HCT116 (cell line): ENCODE measurements around the gene NFIA. TPM values are rescaled to one million over a fixed set of nuclear protein-coding genes. Genes with fewer than 3 reads are reported as not detected.

Source experiments
- ATAC-seq: fragments of 200-7000 bp; cut with Tn5 transposase; 2 replicates; pipeline ENCODE4 v1.9.1; 2020; ENCODE audit warnings: mild to moderate bottlenecking, moderate library complexity
- BruUV-seq: library from RNA; stranded (reverse); fragments of 400-500 nt; replicated peaks from 2 replicates; lab custom pipeline; 2021; lab: Mats Ljungman, UMichigan
- CTCF ChIA-PET: fragments of 300-600 bp; sonication (Branson Sonifier 250); formaldehyde crosslinking; loops from one replicate; lab custom pipeline; 2021; ENCODE audit warnings: antibody characterized with exemption; lab: Charles Lee
- POLR2A ChIA-PET: fragments of 300-600, 350-600 bp; sonication (Branson Sonifier 250); formaldehyde crosslinking; loops from one replicate; lab custom pipeline; 2021; ENCODE audit warnings: antibody characterized with exemption; lab: Charles Lee
- RAD21 ChIA-PET, 2 experiments: fragments of 300-600 bp; sonication (Branson Sonifier 250); formaldehyde crosslinking; loops; one replicate each; lab custom pipeline; 2023; ENCODE audit warnings: low total read pairs in 2 of 2; ENCODE audit not compliant: uncharacterized antibody in 2 of 2, unreplicated experiment in 2 of 2, low non-redundant PET in 1 of 2; lab: Charles Lee
- DNase-seq: peaks from one replicate; pipeline ENCODE4 v3.0.0-alpha.2; 2010; ENCODE audit warnings: low read depth, low spot score
- H2AFZ ChIP-seq: fragments of 200-600 bp; shearing (Covaris generic), sonication (generic); 2 replicates; pipeline ENCODE4 v1.6.1; 2017; ENCODE audit warnings: low read depth, mixed run types, mixed read lengths, antibody characterized with exemption, low read length; ENCODE audit not compliant: poor library complexity, severe bottlenecking
- H3K27ac ChIP-seq: 2 replicates; pipeline ENCODE4 v1.5.1; 2012; ENCODE audit warnings: low read depth, low read length
- H3K27me3 ChIP-seq: fragments of 200-600 bp; sonication (generic); 2 replicates; pipeline ENCODE4 v1.6.1; 2016; ENCODE audit warnings: mixed run types, low read length, mixed read lengths; ENCODE audit not compliant: insufficient read depth
- H3K36me3 ChIP-seq, 2 experiments: fragments of 200-500 bp in 1 of 2; fragments of 200-600 bp in 1 of 2; sonication (Bioruptor generic) in 1 of 2; sonication (generic) in 1 of 2; 2 replicates each; pipeline versions ENCODE4 v1.5.1 to v1.6.1; 2014 to 2016; ENCODE audit warnings: low read length in 2 of 2, inconsistent platforms in 1 of 2, mixed read lengths in 1 of 2, mixed run types in 1 of 2; ENCODE audit not compliant: insufficient read depth in 2 of 2, control insufficient read depth in 1 of 2
- H3K4me1 ChIP-seq, 2 experiments: fragments of 200-600 bp in 1 of 2; sonication (generic) in 1 of 2; 2 replicates each; pipeline versions ENCODE4 v1.5.1 to v1.6.1; 2012 to 2017; ENCODE audit warnings: low read length in 2 of 2, inconsistent platforms in 1 of 2, mild to moderate bottlenecking in 1 of 2, mixed read lengths in 1 of 2, mixed run types in 1 of 2, moderate library complexity in 1 of 2; ENCODE audit not compliant: insufficient read depth in 2 of 2, control insufficient read depth in 1 of 2
- H3K4me2 ChIP-seq: fragments of 200-600 bp; sonication (generic); 2 replicates; pipeline ENCODE4 v1.6.1; 2017; ENCODE audit warnings: mixed run types, low read length, mixed read lengths
- H3K4me3 ChIP-seq, 2 experiments: fragments of 200-600 bp in 1 of 2; sonication (generic) in 1 of 2; replicated peaks in 1 of 2; 2 replicates each; pipeline ENCODE4 v1.5.1; 2011 to 2016; ENCODE audit warnings: low read length in 2 of 2, control low read depth in 1 of 2, low read depth in 1 of 2, mild to moderate bottlenecking in 1 of 2, mixed read lengths in 1 of 2, mixed run types in 1 of 2
- H3K79me2 ChIP-seq: fragments of 200-600 bp; sonication (generic); 2 replicates; pipeline ENCODE4 v1.6.1; 2017; ENCODE audit warnings: mild to moderate bottlenecking, mixed run types, low read length, moderate library complexity, mixed read lengths; ENCODE audit not compliant: insufficient read depth
- H3K9ac ChIP-seq: fragments of 200-600 bp; sonication (generic); 2 replicates; pipeline ENCODE4 v1.6.1; 2016; ENCODE audit warnings: low read length, mixed read lengths
- H3K9me2 ChIP-seq: fragments of 200-600 bp; sonication (generic), shearing (Covaris generic); 2 replicates; pipeline ENCODE4 v1.6.1; 2017; ENCODE audit warnings: mixed run types, mild to moderate bottlenecking, moderate library complexity; ENCODE audit not compliant: insufficient read depth
- H3K9me3 ChIP-seq, 2 experiments: fragments of 200-500 bp in 1 of 2; fragments of 200-600 bp in 1 of 2; sonication (Bioruptor generic) in 1 of 2; sonication (generic) in 1 of 2; 2 replicates each; pipeline ENCODE4 v1.6.1; 2014 to 2017; ENCODE audit warnings: low read length in 2 of 2, mixed read lengths in 2 of 2, inconsistent platforms in 1 of 2, low read depth in 1 of 2, mild to moderate bottlenecking in 1 of 2, mixed run types in 1 of 2, moderate library complexity in 1 of 2; ENCODE audit not compliant: control insufficient read depth in 1 of 2, insufficient read depth in 1 of 2
- H4K20me1 ChIP-seq: fragments of 200-600 bp; sonication (generic), shearing (Covaris generic); 2 replicates; pipeline ENCODE4 v1.6.1; 2017; ENCODE audit warnings: mixed run types, mild to moderate bottlenecking, moderate library complexity; ENCODE audit not compliant: insufficient read depth
- CBX3 ChIP-seq: IDR thresholded peaks from 2 replicates; pipeline ENCODE4 v1.6.1; 2012; ENCODE audit warnings: low read depth
- ELF1 ChIP-seq: IDR thresholded peaks from 2 replicates; pipeline ENCODE4 v1.6.1; 2012; ENCODE audit warnings: low read depth, borderline replicate concordance
- EZH2 ChIP-seq: fragments of 200-600 bp; sonication (generic); IDR thresholded peaks from 2 replicates; pipeline ENCODE4 v1.6.1; 2017; ENCODE audit warnings: antibody characterized with exemption, mixed run types
- POLR2AphosphoS5 ChIP-seq: IDR thresholded peaks from 2 replicates; pipeline ENCODE4 v1.6.1; 2011; ENCODE audit warnings: mild to moderate bottlenecking, low read depth, low read length, moderate library complexity
- RAD21 ChIP-seq: IDR thresholded peaks from 2 replicates; pipeline ENCODE4 v1.6.1; 2012; ENCODE audit warnings: low read depth, mild to moderate bottlenecking
- SP1 ChIP-seq: IDR thresholded peaks from 2 replicates; pipeline ENCODE4 v1.6.1; 2012; ENCODE audit warnings: low read depth
- YY1 ChIP-seq: IDR thresholded peaks from 2 replicates; pipeline ENCODE4 v1.6.1; 2011; ENCODE audit warnings: low read length, low read depth, moderate library complexity, mild to moderate bottlenecking; ENCODE audit not compliant: insufficient replicate concordance; ENCODE audit errors: extremely low read depth
- ZBTB33 ChIP-seq: IDR thresholded peaks from 2 replicates; pipeline ENCODE4 v1.6.1; 2011; ENCODE audit warnings: mild to moderate bottlenecking, low read length, moderate library complexity; ENCODE audit not compliant: insufficient replicate concordance; ENCODE audit errors: extremely low read depth
- ZFX ChIP-seq: fragments of 450-650 bp; IDR thresholded peaks from 2 replicates; pipeline ENCODE4 v1.6.1; 2017
- intact Hi-C: fragments of 100-400 bp; cut with micrococcal nuclease; formaldehyde crosslinking; loops from 2 replicates; pipeline ENCODE4 v1.10.0; 2022
- total RNA-seq: library from RNA; stranded (reverse); gene quantifications from one replicate; pipeline ENCODE4 v1.2.1, GENCODE V29; 2021; ENCODE audit not compliant: unreplicated experiment
- TF ChIP-seq, protein P1 (sequence below): IDR thresholded peaks from 2 replicates; pipeline ENCODE4 v1.6.1; 2012

The NFIA gene
- total RNA-seq, 1 experiment from 2014 or later, result 17.2 TPM

DNA sequence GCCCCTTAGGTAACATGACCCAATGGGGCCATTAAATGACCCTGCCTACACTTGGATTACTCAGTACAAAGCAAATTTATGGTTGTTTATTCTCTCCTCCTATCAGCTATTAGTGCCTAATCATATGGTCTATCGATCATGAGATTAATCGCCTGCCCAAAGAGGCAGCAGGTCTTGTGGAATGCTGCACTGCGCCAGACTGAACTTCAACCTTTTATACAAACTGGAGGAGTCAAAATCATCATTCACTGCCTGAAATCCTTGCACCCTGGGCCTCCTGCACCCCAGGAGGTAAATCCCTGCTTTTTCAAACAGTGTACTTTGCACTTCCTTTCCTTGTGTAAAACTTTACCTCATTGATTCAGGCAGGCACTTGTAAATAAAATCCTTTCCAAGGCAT lies 69.7 kb downstream of the NFIA start:
- no peak overlapping the region for H2AFZ ChIP-seq
- H3K4me1 ChIP-seq, result no peaks in the 10 kb centered on the region
- ATAC-seq (no peak), DNase-seq (no peak)
- no peak for TF ChIP-seq CBX3
- TF ChIP-seq, protein P1, sequence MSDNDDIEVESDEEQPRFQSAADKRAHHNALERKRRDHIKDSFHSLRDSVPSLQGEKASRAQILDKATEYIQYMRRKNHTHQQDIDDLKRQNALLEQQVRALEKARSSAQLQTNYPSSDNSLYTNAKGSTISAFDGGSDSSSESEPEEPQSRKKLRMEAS, result no peak
- TF ChIP-seq POLR2AphosphoS5, result no peak
- no peak for TF ChIP-seq EZH2
- TF ChIP-seq SP1, result no peak
- no peak for TF ChIP-seq ELF1
- no peak for TF ChIP-seq ZFX
- TF ChIP-seq ZBTB33, result no peak
- TF ChIP-seq RAD21, result no peak
- no peak for TF ChIP-seq YY1
- H3K27ac ChIP-seq, result no peak overlapping the region
- intact Hi-C loops, result no loop called here
- POLR2A ChIA-PET, result no interaction called here
- H3K27me3 ChIP-seq, result no peaks in the 10 kb centered on the region
- no peak overlapping the region for H3K4me2 ChIP-seq
- CTCF ChIA-PET, result no interaction called here
- no peaks in the 10 kb centered on the region for H3K9me3 ChIP-seq
- BruUV-seq, result no TSS peak
- no peaks in the 10 kb centered on the region for H3K36me3 ChIP-seq
- no peaks in the 10 kb centered on the region for H4K20me1 ChIP-seq
- RAD21 ChIA-PET, result no interaction called here
- no peaks in the 10 kb centered on the region; the same call in 1 of the 2 replicates for H3K79me2 ChIP-seq
- H3K4me3 ChIP-seq, result no peak overlapping the region
- H3K9ac ChIP-seq, result no peak overlapping the region
- no peaks in the 10 kb centered on the region for H3K9me2 ChIP-seq
